HEK293 (cell line): ENCODE data around the gene RAX2.

ENCODE experiments used
- CTCF ChIA-PET: fragments of 350-600 bp; formaldehyde crosslinking; extraction: SDS; loops from one replicate; lab custom pipeline; 2021; ENCODE audit warnings: antibody characterized with exemption; lab: Yijun Ruan, JAX
- POLR2A ChIA-PET: fragments of 300-600 bp; formaldehyde crosslinking; extraction: SDS; loops from one replicate; lab custom pipeline; 2020; ENCODE audit warnings: antibody characterized with exemption, inconsistent platforms; lab: Yijun Ruan, JAX
- H3K27ac ChIP-seq: fragments of 200-500 bp; sonication (Bioruptor generic); 2 replicates; pipeline ENCODE4 v1.5.1; 2014; ENCODE audit warnings: low read depth, low read length, control low read depth, inconsistent platforms; ENCODE audit errors: extremely low read depth
- H3K36me3 ChIP-seq, 2 experiments: fragments of 200-500 bp in 1 of 2; sonication (Bioruptor generic) in 1 of 2; 1 replicate in 1 of 2; 2 replicates in 1 of 2; pipeline ENCODE4 v1.5.1; 2014 to 2017; ENCODE audit warnings: inconsistent platforms in 2 of 2, low read length in 2 of 2; ENCODE audit not compliant: control insufficient read depth in 2 of 2, insufficient read depth in 1 of 2
- H3K4me1 ChIP-seq: fragments of 200-500 bp; sonication (Bioruptor generic); 2 replicates; pipeline ENCODE4 v1.5.1; 2014; ENCODE audit warnings: mild to moderate bottlenecking, low read length, inconsistent platforms; ENCODE audit not compliant: control insufficient read depth, insufficient read depth
- H3K4me3 ChIP-seq: 2 replicates; pipeline ENCODE4 v1.5.1; 2011; ENCODE audit warnings: low read depth, mild to moderate bottlenecking, control low read depth, low read length, moderate library complexity
- H3K9me3 ChIP-seq: fragments of 200-500 bp; sonication (Bioruptor generic); 2 replicates; pipeline ENCODE4 v1.5.1; 2014; ENCODE audit warnings: low read depth, low read length, inconsistent platforms; ENCODE audit not compliant: control insufficient read depth, insufficient read depth
- EGR2 ChIP-seq: fragments of 450-650 bp; formaldehyde crosslinking; IDR thresholded peaks from 2 replicates; pipeline ENCODE4 v1.5.1; 2016; ENCODE audit warnings: low read depth, missing biosample characterization, missing genetic modification characterization
- GLI4 ChIP-seq: fragments of 450-650 bp; formaldehyde crosslinking; IDR thresholded peaks from 2 replicates; pipeline ENCODE4 v1.5.1; 2016; ENCODE audit warnings: missing biosample characterization, missing genetic modification characterization
- HOXC10 ChIP-seq: sonication (generic); formaldehyde crosslinking; IDR thresholded peaks from 2 replicates; pipeline ENCODE4 v1.8.1; 2023; ENCODE audit warnings: mild to moderate bottlenecking, missing genetic modification reagents
- KLF8 ChIP-seq: fragments of 450-650 bp; formaldehyde crosslinking; IDR thresholded peaks from 2 replicates; pipeline ENCODE4 v1.5.1; 2016; ENCODE audit warnings: missing biosample characterization, missing genetic modification characterization
- PRDM1 ChIP-seq: fragments of 450-650 bp; formaldehyde crosslinking; IDR thresholded peaks from 2 replicates; pipeline ENCODE4; 2016; ENCODE audit warnings: missing biosample characterization, missing genetic modification characterization
- SP3 ChIP-seq: fragments of 450-650 bp; formaldehyde crosslinking; IDR thresholded peaks from 2 replicates; pipeline ENCODE4 v1.5.1; 2016; ENCODE audit warnings: missing biosample characterization, missing genetic modification characterization
- ZBTB10 ChIP-seq: fragments of 450-650 bp; formaldehyde crosslinking; IDR thresholded peaks from 2 replicates; pipeline ENCODE4 v1.5.1; 2016; ENCODE audit warnings: missing biosample characterization, missing genetic modification characterization
- ZBTB21 ChIP-seq: fragments of 450-650 bp; formaldehyde crosslinking; IDR thresholded peaks from 2 replicates; pipeline ENCODE4 v1.5.1; 2017; ENCODE audit warnings: missing biosample characterization, missing genetic modification characterization
- ZFHX2 ChIP-seq: fragments of 450-650 bp; formaldehyde crosslinking; conservative IDR thresholded peaks from 2 replicates; pipeline ENCODE4 v1.5.1; 2016; ENCODE audit warnings: missing biosample characterization, missing genetic modification characterization
- ZFP3 ChIP-seq: fragments of 450-650 bp; formaldehyde crosslinking; IDR thresholded peaks from 2 replicates; pipeline ENCODE4 v1.5.1; 2016; ENCODE audit warnings: low read depth, missing biosample characterization, missing genetic modification characterization
- ZNF18 ChIP-seq: fragments of 450-650 bp; formaldehyde crosslinking; IDR thresholded peaks from 2 replicates; pipeline ENCODE4 v1.5.1; 2016; ENCODE audit warnings: missing biosample characterization, missing genetic modification characterization
- ZNF184 ChIP-seq: fragments of 450-650 bp; IDR thresholded peaks from 2 replicates; pipeline ENCODE4 v1.5.1; 2018; ENCODE audit warnings: missing biosample characterization, mild to moderate bottlenecking, missing genetic modification characterization
- ZNF202 ChIP-seq: fragments of 450-650 bp; formaldehyde crosslinking; IDR thresholded peaks from 2 replicates; pipeline ENCODE4 v1.5.1; 2016; ENCODE audit warnings: missing biosample characterization, missing genetic modification characterization, borderline replicate concordance
- ZNF239 ChIP-seq: fragments of 450-650 bp; formaldehyde crosslinking; IDR thresholded peaks from 2 replicates; pipeline ENCODE4 v1.5.1; 2016; ENCODE audit warnings: missing biosample characterization, missing genetic modification characterization
- ZNF292 ChIP-seq: fragments of 450-650 bp; formaldehyde crosslinking; IDR thresholded peaks from 2 replicates; pipeline ENCODE4 v1.5.1; 2016; ENCODE audit warnings: low read depth, missing biosample characterization, missing genetic modification characterization, borderline replicate concordance
- ZNF324 ChIP-seq: fragments of 450-650 bp; formaldehyde crosslinking; IDR thresholded peaks from 2 replicates; pipeline ENCODE4 v1.5.1; 2016; ENCODE audit warnings: missing biosample characterization, missing genetic modification characterization
- ZNF391 ChIP-seq: fragments of 450-650 bp; formaldehyde crosslinking; IDR thresholded peaks from 2 replicates; pipeline ENCODE4 v1.5.1; 2016; ENCODE audit warnings: low read depth, missing biosample characterization, missing genetic modification characterization, borderline replicate concordance
- ZNF555 ChIP-seq: fragments of 450-650 bp; formaldehyde crosslinking; conservative IDR thresholded peaks from 2 replicates; pipeline ENCODE4 v1.5.1; 2017; ENCODE audit warnings: missing biosample characterization, mild to moderate bottlenecking, missing genetic modification characterization, inconsistent platforms
- ZNF600 ChIP-seq: fragments of 450-650 bp; formaldehyde crosslinking; IDR thresholded peaks from 2 replicates; pipeline ENCODE4 v1.5.1; 2016; ENCODE audit warnings: missing biosample characterization, missing genetic modification characterization
- ZNF658 ChIP-seq: fragments of 450-650 bp; formaldehyde crosslinking; IDR thresholded peaks from 2 replicates; pipeline ENCODE4; 2016; ENCODE audit warnings: missing biosample characterization, missing genetic modification characterization
- ZNF701 ChIP-seq: fragments of 450-650 bp; formaldehyde crosslinking; IDR thresholded peaks from 2 replicates; pipeline ENCODE4 v1.5.1; 2016; ENCODE audit warnings: missing biosample characterization, missing genetic modification characterization
- ZNF776 ChIP-seq: fragments of 450-650 bp; formaldehyde crosslinking; IDR thresholded peaks from 2 replicates; pipeline ENCODE4 v1.5.0; 2017; ENCODE audit warnings: missing biosample characterization, missing genetic modification characterization, borderline replicate concordance
- ZNF792 ChIP-seq: fragments of 450-650 bp; formaldehyde crosslinking; IDR thresholded peaks from 2 replicates; pipeline ENCODE4 v1.5.1; 2016; ENCODE audit warnings: missing biosample characterization, missing genetic modification characterization
- TF ChIP-seq, protein P1 (sequence below): fragments of 450-650 bp; formaldehyde crosslinking; IDR thresholded peaks from 2 replicates; pipeline ENCODE4 v1.5.1; 2016; ENCODE audit warnings: missing biosample characterization, missing genetic modification characterization
- TF ChIP-seq, protein P2 (sequence below): fragments of 450-650 bp; formaldehyde crosslinking; IDR thresholded peaks from 2 replicates; pipeline ENCODE4 v1.5.1; 2016; ENCODE audit warnings: missing biosample characterization, missing genetic modification characterization
- TF ChIP-seq, protein P3 (sequence below): fragments of 450-650 bp; formaldehyde crosslinking; IDR thresholded peaks from 2 replicates; pipeline ENCODE4 v1.5.1; 2016; ENCODE audit warnings: missing biosample characterization, missing genetic modification characterization
- TF ChIP-seq, protein P4 (sequence below): fragments of 450-650 bp; formaldehyde crosslinking; IDR thresholded peaks from 2 replicates; pipeline ENCODE4 v1.5.1; 2016; ENCODE audit warnings: missing biosample characterization, missing genetic modification characterization

RAX2 gene

DNA sequence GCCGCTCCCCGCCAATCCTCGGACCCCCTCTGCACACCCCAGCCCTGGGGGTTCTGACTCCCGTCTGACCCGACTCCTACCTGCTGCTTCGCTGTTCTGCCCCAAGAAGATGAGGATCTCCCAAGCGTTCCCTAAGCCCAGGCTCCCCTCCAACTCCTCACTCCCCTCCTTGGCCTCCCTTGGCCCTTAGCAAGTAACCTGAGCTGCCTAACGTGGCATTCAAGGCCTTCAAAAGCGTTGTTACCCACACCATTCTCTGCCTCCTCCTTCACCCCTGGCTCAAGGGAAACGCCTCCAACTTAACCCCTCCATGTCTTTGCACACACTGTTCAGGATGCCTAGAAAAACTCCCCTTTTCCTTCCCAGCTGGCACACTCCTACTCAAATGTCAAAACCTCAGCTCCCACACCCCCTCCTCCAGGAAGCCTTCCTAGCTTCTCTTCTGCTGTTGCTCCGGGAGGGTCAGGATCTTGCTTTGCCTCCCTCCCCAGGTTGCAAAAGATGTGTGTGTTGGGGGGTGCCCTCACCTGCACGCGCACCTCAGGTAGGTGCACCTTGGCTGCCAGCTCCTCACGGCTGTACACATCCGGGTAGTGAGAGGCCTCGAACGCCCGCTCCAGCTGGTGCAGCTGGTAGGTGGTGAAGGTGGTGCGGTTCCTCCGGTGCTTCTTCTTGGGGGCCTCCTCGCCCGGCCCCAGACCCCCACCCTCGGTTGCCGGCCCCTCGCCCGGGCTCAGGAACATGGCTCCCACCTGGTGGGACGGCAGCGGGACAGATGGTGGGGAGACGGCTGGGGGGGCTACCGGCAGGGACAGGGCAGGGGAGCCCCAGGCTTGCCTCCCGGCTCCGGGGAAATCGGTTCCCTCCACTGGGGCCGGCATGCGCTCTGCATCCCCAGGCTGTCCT is 775 bp downstream of the RAX2 start:
- TF ChIP-seq ZBTB21 (tag by site-specific recombination), result no peak
- TF ChIP-seq, protein P1, sequence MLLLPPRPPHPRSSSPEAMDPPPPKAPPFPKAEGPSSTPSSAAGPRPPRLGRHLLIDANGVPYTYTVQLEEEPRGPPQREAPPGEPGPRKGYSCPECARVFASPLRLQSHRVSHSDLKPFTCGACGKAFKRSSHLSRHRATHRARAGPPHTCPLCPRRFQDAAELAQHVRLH (tag by site-specific recombination), result peak; percentile 84; the same call in 1 of the 2 replicates
- TF ChIP-seq ZNF555, result no peak
- TF ChIP-seq ZNF658 (tag by site-specific recombination), result no peak
- peak; percentile 94 for TF ChIP-seq EGR2
- TF ChIP-seq, protein P2, sequence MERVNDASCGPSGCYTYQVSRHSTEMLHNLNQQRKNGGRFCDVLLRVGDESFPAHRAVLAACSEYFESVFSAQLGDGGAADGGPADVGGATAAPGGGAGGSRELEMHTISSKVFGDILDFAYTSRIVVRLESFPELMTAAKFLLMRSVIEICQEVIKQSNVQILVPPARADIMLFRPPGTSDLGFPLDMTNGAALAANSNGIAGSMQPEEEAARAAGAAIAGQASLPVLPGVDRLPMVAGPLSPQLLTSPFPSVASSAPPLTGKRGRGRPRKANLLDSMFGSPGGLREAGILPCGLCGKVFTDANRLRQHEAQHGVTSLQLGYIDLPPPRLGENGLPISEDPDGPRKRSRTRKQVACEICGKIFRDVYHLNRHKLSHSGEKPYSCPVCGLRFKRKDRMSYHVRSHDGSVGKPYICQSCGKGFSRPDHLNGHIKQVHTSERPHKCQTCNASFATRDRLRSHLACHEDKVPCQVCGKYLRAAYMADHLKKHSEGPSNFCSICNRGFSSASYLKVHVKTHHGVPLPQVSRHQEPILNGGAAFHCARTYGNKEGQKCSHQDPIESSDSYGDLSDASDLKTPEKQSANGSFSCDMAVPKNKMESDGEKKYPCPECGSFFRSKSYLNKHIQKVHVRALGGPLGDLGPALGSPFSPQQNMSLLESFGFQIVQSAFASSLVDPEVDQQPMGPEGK (tag by site-specific recombination), result peak; percentile 32; the same call in 1 of the 2 replicates
- no peak for TF ChIP-seq ZNF184 (tag by site-specific recombination)
- TF ChIP-seq, protein P3, sequence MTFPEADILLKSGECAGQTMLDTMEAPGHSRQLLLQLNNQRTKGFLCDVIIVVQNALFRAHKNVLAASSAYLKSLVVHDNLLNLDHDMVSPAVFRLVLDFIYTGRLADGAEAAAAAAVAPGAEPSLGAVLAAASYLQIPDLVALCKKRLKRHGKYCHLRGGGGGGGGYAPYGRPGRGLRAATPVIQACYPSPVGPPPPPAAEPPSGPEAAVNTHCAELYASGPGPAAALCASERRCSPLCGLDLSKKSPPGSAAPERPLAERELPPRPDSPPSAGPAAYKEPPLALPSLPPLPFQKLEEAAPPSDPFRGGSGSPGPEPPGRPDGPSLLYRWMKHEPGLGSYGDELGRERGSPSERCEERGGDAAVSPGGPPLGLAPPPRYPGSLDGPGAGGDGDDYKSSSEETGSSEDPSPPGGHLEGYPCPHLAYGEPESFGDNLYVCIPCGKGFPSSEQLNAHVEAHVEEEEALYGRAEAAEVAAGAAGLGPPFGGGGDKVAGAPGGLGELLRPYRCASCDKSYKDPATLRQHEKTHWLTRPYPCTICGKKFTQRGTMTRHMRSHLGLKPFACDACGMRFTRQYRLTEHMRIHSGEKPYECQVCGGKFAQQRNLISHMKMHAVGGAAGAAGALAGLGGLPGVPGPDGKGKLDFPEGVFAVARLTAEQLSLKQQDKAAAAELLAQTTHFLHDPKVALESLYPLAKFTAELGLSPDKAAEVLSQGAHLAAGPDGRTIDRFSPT, result peak; percentile 28; the same call in 1 of the 2 replicates
- no peak for TF ChIP-seq ZBTB10
- no peak for TF ChIP-seq ZNF239
- no peak for TF ChIP-seq PRDM1 (tag by site-specific recombination)
- no peak for TF ChIP-seq ZNF324 (tag by site-specific recombination)
- TF ChIP-seq KLF8 (tag by site-specific recombination), result 0 out of 2 replicates have a peak, but pooled peaks have one; percentile 12
- TF ChIP-seq ZNF18, result no peak
- no peak for TF ChIP-seq ZNF202 (tag by site-specific recombination)
- TF ChIP-seq GLI4 (tag by site-specific recombination), result peak; percentile 77; the same call in 1 of the 2 replicates
- TF ChIP-seq, protein P4, sequence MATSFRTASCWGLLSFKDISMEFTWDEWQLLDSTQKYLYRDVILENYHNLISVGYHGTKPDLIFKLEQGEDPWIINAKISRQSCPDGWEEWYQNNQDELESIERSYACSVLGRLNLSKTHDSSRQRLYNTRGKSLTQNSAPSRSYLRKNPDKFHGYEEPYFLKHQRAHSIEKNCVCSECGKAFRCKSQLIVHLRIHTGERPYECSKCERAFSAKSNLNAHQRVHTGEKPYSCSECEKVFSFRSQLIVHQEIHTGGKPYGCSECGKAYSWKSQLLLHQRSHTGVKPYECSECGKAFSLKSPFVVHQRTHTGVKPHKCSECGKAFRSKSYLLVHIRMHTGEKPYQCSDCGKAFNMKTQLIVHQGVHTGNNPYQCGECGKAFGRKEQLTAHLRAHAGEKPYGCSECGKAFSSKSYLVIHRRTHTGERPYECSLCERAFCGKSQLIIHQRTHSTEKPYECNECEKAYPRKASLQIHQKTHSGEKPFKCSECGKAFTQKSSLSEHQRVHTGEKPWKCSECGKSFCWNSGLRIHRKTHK (tag by site-specific recombination), result no peak
- no peak for TF ChIP-seq ZNF776 (tag by site-specific recombination)
- TF ChIP-seq ZNF292, result no peak
- peak; percentile 98 for TF ChIP-seq ZFP3 (tag by site-specific recombination)
- TF ChIP-seq ZNF792 (tag by site-specific recombination), result no peak
- peak; percentile 34; the same call in 1 of the 2 replicates for TF ChIP-seq ZNF600 (tag by site-specific recombination)
- peak; percentile 88 for TF ChIP-seq ZFHX2 (tag by site-specific recombination)
- no peak for TF ChIP-seq ZNF391 (tag by site-specific recombination)
- TF ChIP-seq ZNF701 (tag by site-specific recombination), result no peak
- no peak for TF ChIP-seq SP3 (tag by site-specific recombination)
- no peak for TF ChIP-seq HOXC10 (CRISPR knock-in tag)
- Histone ChIP-seq H3K36me3 (peaks cover 0 to 16% of the 10 kb centered on the region in 2 experiments; a peak in 2 of 3 replicates), H3K4me3 (no peak overlapping the region), H3K4me1 (no peaks in the 10 kb centered on the region), H3K9me3 (no peaks in the 10 kb centered on the region), H3K27ac (no peak overlapping the region)
- CTCF ChIA-PET, result interaction anchor here (0.6 kb wide), 1 partner anchor 468 kb away, joined by 3 read pairs; no protein-coding TSS in a partner anchor
- POLR2A ChIA-PET, result interaction anchor here (1.0 to 1.6 kb wide), 2 partner anchors 8 to 14 kb away, joined by 3 to 8 read pairs; no protein-coding TSS in a partner anchor
